ENCODE measurements around the gene ENO3. TPM values are rescaled to one million over a fixed set of nuclear protein-coding genes. Genes with fewer than 3 reads are reported as not detected.

The ENO3 gene
- total RNA-seq, 1 donor from 2014 or later: 9.8 TPM

- peaks cover 41% of the 10 kb centered on the region for H3K4me1 Mint-ChIP-seq (ENCODE audit: low read depth)
- peak overlapping the region; percentile 65 for H3K27ac Mint-ChIP-seq (ENCODE audit: unreplicated experiment)
- H3K27me3 Mint-ChIP-seq (ENCODE audit: low read depth): no peaks in the 10 kb centered on the region
- DNase-seq (ENCODE audit: low spot score): no peak
- no peak for TF ChIP-seq CTCF (IDR thresholded peaks at IDR 0.05)
- no peak overlapping the region for H3K4me3 Mint-ChIP-seq (ENCODE audit: unreplicated experiment)
- no peaks in the 10 kb centered on the region for H3K9me3 Mint-ChIP-seq (ENCODE audit: low read depth)
- peaks cover 28% of the 10 kb centered on the region for H3K36me3 Mint-ChIP-seq (ENCODE audit: low read depth)
Measured at GRCh38 chr17:4972322-4972721, 21.4 kb downstream of the ENO3 start.

GRCh38 chr17:4972752-4973151, 21.8 kb downstream of the ENO3 start:
- no peak for TF ChIP-seq CTCF (IDR thresholded peaks at IDR 0.05)
- DNase-seq (ENCODE audit: low spot score): no peak
- Mint-ChIP-seq H3K27ac (ENCODE audit: unreplicated experiment) (peak overlapping the region; percentile 65), H3K9me3 (ENCODE audit: low read depth) (no peaks in the 10 kb centered on the region), H3K4me3 (ENCODE audit: unreplicated experiment) (no peak overlapping the region), H3K4me1 (ENCODE audit: low read depth) (peaks cover 41% of the 10 kb centered on the region), H3K27me3 (ENCODE audit: low read depth) (no peaks in the 10 kb centered on the region), H3K36me3 (ENCODE audit: low read depth) (peaks cover 30% of the 10 kb centered on the region)

GRCh38 chr17:4973256-4974114, 22.6 kb downstream of the ENO3 start:
- peaks cover 33% of the 10 kb centered on the region for H3K36me3 Mint-ChIP-seq (ENCODE audit: low read depth)
- no peak for TF ChIP-seq CTCF (IDR thresholded peaks at IDR 0.05)
- H3K4me1 Mint-ChIP-seq (ENCODE audit: low read depth): peaks cover 41% of the 10 kb centered on the region
- DNase-seq (ENCODE audit: low spot score): no peak
- peak overlapping the region; percentile 74 for H3K27ac Mint-ChIP-seq (ENCODE audit: unreplicated experiment)
- H3K9me3 Mint-ChIP-seq (ENCODE audit: low read depth): no peaks in the 10 kb centered on the region
- H3K27me3 Mint-ChIP-seq (ENCODE audit: low read depth): no peaks in the 10 kb centered on the region
- H3K4me3 Mint-ChIP-seq (ENCODE audit: unreplicated experiment): no peak overlapping the region

- DNase-seq (ENCODE audit: low spot score): no peak
- Mint-ChIP-seq H3K9me3 (ENCODE audit: low read depth) (no peaks in the 10 kb centered on the region), H3K27ac (ENCODE audit: unreplicated experiment) (peak overlapping the region; percentile 32), H3K27me3 (ENCODE audit: low read depth) (no peaks in the 10 kb centered on the region), H3K4me1 (ENCODE audit: low read depth) (peaks cover 37% of the 10 kb centered on the region), H3K36me3 (ENCODE audit: low read depth) (peaks cover 27% of the 10 kb centered on the region), H3K4me3 (ENCODE audit: unreplicated experiment) (no peak overlapping the region)
- no peak for TF ChIP-seq CTCF (IDR thresholded peaks at IDR 0.05)
Measured at GRCh38 chr17:4974115-4974670, 23.3 kb downstream of the ENO3 start.

- Mint-ChIP-seq H3K4me3 (ENCODE audit: unreplicated experiment) (no peak overlapping the region), H3K4me1 (ENCODE audit: low read depth) (peaks cover 16% of the 10 kb centered on the region), H3K27ac (ENCODE audit: unreplicated experiment) (no peak overlapping the region), H3K9me3 (ENCODE audit: low read depth) (no peaks in the 10 kb centered on the region), H3K36me3 (ENCODE audit: low read depth) (peaks cover 26% of the 10 kb centered on the region), H3K27me3 (ENCODE audit: low read depth) (no peaks in the 10 kb centered on the region)
- no peak for TF ChIP-seq CTCF (IDR thresholded peaks at IDR 0.05)
- DNase-seq (ENCODE audit: low spot score): no peak
Measured at GRCh38 chr17:4978726-4979125, 27.8 kb downstream of the ENO3 start.
